NCI-H82 (cell line): Measurements from ENCODE around the gene VWA1.
"Not testable (repeated sequence)": the region's sequence is repeated elsewhere in the genome, so short reads cannot be mapped to it uniquely, and the experiment has no call there.

ENCODE experiments used
- DNase-seq: peaks from one replicate; lab custom pipeline; 2025; lab: John Stamatoyannopoulos, UW

Gene VWA1

GRCh38 chr1:1437033-1437903 is 1.8 kb downstream of the VWA1 start:
- DNase-seq: no peak

GRCh38 chr1:1437904-1438376 is 2.5 kb downstream of the VWA1 start:
- no peak for DNase-seq

GRCh38 chr1:1438531-1439381 is 3.3 kb downstream of the VWA1 start:
- no peak for DNase-seq

GRCh38 chr1:1439546-1440261 is 4.2 kb downstream of the VWA1 start:
- no peak for DNase-seq

GRCh38 chr1:1440262-1441001 is 4.9 kb downstream of the VWA1 start:
- DNase-seq: no peak

- peak; percentile 90 for DNase-seq
These were observed 5.8 kb downstream of the VWA1 start for GRCh38 chr1:1441002-1441888.

- DNase-seq: no peak
These were observed 6.7 kb downstream of the VWA1 start for GRCh38 chr1:1442069-1442770.

- DNase-seq: not testable (repeated sequence)
These were observed 11.1 kb downstream of the VWA1 start for GRCh38 chr1:1446631-1447030.

- no peak for DNase-seq
These were observed 13.7 kb downstream of the VWA1 start, which contains the start of gene ATAD3C for GRCh38 chr1:1449099-1449739. Gene ATAD3C (plus strand): TSS chr1:1449689. CDS start chr1:1450684, 995 bp downstream.

- DNase-seq: not testable (repeated sequence)
These were observed 15.1 kb downstream of the VWA1 start for GRCh38 chr1:1450616-1451015.

- no peak for DNase-seq
These were observed 16.3 kb downstream of the VWA1 start for GRCh38 chr1:1451696-1452364.

- DNase-seq: not testable (repeated sequence)
These were observed 16.9 kb downstream of the VWA1 start for GRCh38 chr1:1452365-1452739.

- DNase-seq: no peak
These were observed 17.4 kb downstream of the VWA1 start for GRCh38 chr1:1452882-1453281.

- DNase-seq: not testable (repeated sequence)
These were observed 19.0 kb downstream of the VWA1 start for GRCh38 chr1:1454286-1455056.

- no peak for DNase-seq
These were observed 19.9 kb downstream of the VWA1 start for GRCh38 chr1:1455366-1455884.

GRCh38 chr1:1455934-1456333 is 20.4 kb downstream of the VWA1 start:
- DNase-seq: not testable (repeated sequence)

- DNase-seq: not testable (repeated sequence)
These were observed 21.3 kb downstream of the VWA1 start for GRCh38 chr1:1456683-1457255.
